GM21447 (cell line): ENCODE data around the gene MNX1.
A peak's percentile ranks its signal among the peaks of the same experiment; 100 is the strongest.

Experiments used
- ATAC-seq: cut with Tn5 transposase; IDR thresholded peaks from one replicate; pipeline ENCODE4 v1.9.1; 2021; ENCODE audit not compliant: unreplicated experiment

The MNX1 gene

GRCh38 chr7:157010588-157011332 lies at the start of gene MNX1:
Gene MNX1, minus strand, starts transcription at chr7:157010663. Its CDS starts 313 bp downstream, at chr7:157010350.
- peak; percentile 52 for ATAC-seq

GRCh38 chr7:157059534-157059933 lies 49.1 kb upstream of the MNX1 start:
- ATAC-seq, result no peak

GRCh38 chr7:157058701-157059100 lies 48.2 kb upstream of the MNX1 start:
- ATAC-seq, result no peak

GRCh38 chr7:157058068-157058467 lies 47.6 kb upstream of the MNX1 start:
- ATAC-seq, result no peak

- no peak for ATAC-seq
These were observed 46.8 kb upstream of the MNX1 start for GRCh38 chr7:157056957-157057902.

GRCh38 chr7:157056246-157056645 lies 45.8 kb upstream of the MNX1 start:
- ATAC-seq, result no peak

- no peak for ATAC-seq
These were observed 44.5 kb upstream of the MNX1 start for GRCh38 chr7:157054927-157055326.

- no peak for ATAC-seq
These were observed 42.7 kb upstream of the MNX1 start for GRCh38 chr7:157053118-157053517.

- ATAC-seq, result no peak
These were observed 36.7 kb upstream of the MNX1 start for GRCh38 chr7:157047148-157047547.

- no peak for ATAC-seq
These were observed 36.2 kb upstream of the MNX1 start for GRCh38 chr7:157046681-157047080.

- ATAC-seq, result no peak
These were observed 34.6 kb upstream of the MNX1 start for GRCh38 chr7:157044943-157045660.

- no peak for ATAC-seq
These were observed 33.8 kb upstream of the MNX1 start for GRCh38 chr7:157044147-157044687.

GRCh38 chr7:157043745-157044144 lies 33.3 kb upstream of the MNX1 start:
- no peak for ATAC-seq

GRCh38 chr7:157041514-157042277 lies 31.2 kb upstream of the MNX1 start:
- no peak for ATAC-seq

GRCh38 chr7:157041004-157041403 lies 30.5 kb upstream of the MNX1 start:
- ATAC-seq, result no peak

- no peak for ATAC-seq
These were observed 27.2 kb upstream of the MNX1 start for GRCh38 chr7:157037635-157038034.

- ATAC-seq, result no peak
These were observed 26.6 kb upstream of the MNX1 start for GRCh38 chr7:157037028-157037427.

GRCh38 chr7:157035979-157036378 lies 25.5 kb upstream of the MNX1 start:
- ATAC-seq, result no peak

GRCh38 chr7:157035302-157035701 lies 24.8 kb upstream of the MNX1 start:
- ATAC-seq, result no peak
